Measurements from ENCODE around the gene SPATA46. TPM values are rescaled to one million over a fixed set of nuclear protein-coding genes. Genes with fewer than 3 reads are reported as not detected.

Gene SPATA46
- total RNA-seq, 3 donors from 2014 or later (not counting 1 experiment from before 2014, with no cell fraction given), result not detected

GRCh38 chr1:162381941-162382750 lies 5.5 kb upstream of the SPATA46 start:
- TF ChIP-seq CTCF (IDR thresholded peaks at IDR 0.05), result no peak
- WGBS (ENCODE audit: insufficient coverage), result 92% methylated on average over 13 of the region's 13 CpGs
- no peaks in the 10 kb centered on the region for H3K27me3 Mint-ChIP-seq (ENCODE audit: low read depth in 2 of 2)
- H3K4me3 Mint-ChIP-seq, result no peak overlapping the region
- Histone ChIP-seq H3K27ac (ENCODE audit: low read length) (no peak overlapping the region), H3K27me3 (ENCODE audit: control insufficient read depth, insufficient read depth, low read length) (no peaks in the 10 kb centered on the region), H3K4me3 (ENCODE audit: low read length) (no peak overlapping the region), H3K9me3 (ENCODE audit: control insufficient read depth, insufficient read depth, low read length) (no peaks in the 10 kb centered on the region), H3K4me1 (ENCODE audit: control insufficient read depth, insufficient read depth, low read length) (no peaks in the 10 kb centered on the region), H3K36me3 (ENCODE audit: control insufficient read depth, insufficient read depth, low read length) (no peaks in the 10 kb centered on the region)
- intact Hi-C loops (cut with micrococcal nuclease), result loop anchor here (10.0 kb wide), 1 partner anchor 53 kb away; no protein-coding TSS in a partner anchor
- H3K27ac Mint-ChIP-seq, result no peak overlapping the region
- H3K9me3 Mint-ChIP-seq, result no peaks in the 10 kb centered on the region
- H3K36me3 Mint-ChIP-seq, result no peaks in the 10 kb centered on the region
- ATAC-seq (no peak), DNase-seq (no peak)
- peaks cover 0 to 16% of the 10 kb centered on the region in 2 donors for H3K4me1 Mint-ChIP-seq

- no peaks in the 10 kb centered on the region for H3K27me3 ChIP-seq (ENCODE audit: control insufficient read depth, insufficient read depth, low read length)
- no peaks in the 10 kb centered on the region for H3K9me3 ChIP-seq (ENCODE audit: control insufficient read depth, insufficient read depth, low read length)
- H3K4me1 ChIP-seq (ENCODE audit: control insufficient read depth, insufficient read depth, low read length), result no peaks in the 10 kb centered on the region
- 90% methylated on average over 3 of the region's 3 CpGs for WGBS (ENCODE audit: insufficient coverage)
- no peak within 1 kb of the TSS for H3K27ac ChIP-seq (ENCODE audit: low read length)
- intact Hi-C loops (cut with micrococcal nuclease), result loop anchor here (10.0 kb wide), 1 partner anchor 53 kb away; no protein-coding TSS in a partner anchor
- ATAC-seq, result no peak
- Mint-ChIP-seq H3K4me3 (no peak within 1 kb of the TSS), H3K9me3 (no peaks in the 10 kb centered on the region), H3K4me1 (peaks cover 0 to 9% of the 10 kb centered on the region in 2 donors), H3K27me3 (ENCODE audit: low read depth in 2 of 2) (no peaks in the 10 kb centered on the region), H3K27ac (no peak within 1 kb of the TSS), H3K36me3 (no peaks in the 10 kb centered on the region)
- no peaks in the 10 kb centered on the region for H3K36me3 ChIP-seq (ENCODE audit: control insufficient read depth, insufficient read depth, low read length)
- no peak for TF ChIP-seq CTCF (IDR thresholded peaks at IDR 0.05)
- no peak within 1 kb of the TSS for H3K4me3 ChIP-seq (ENCODE audit: low read length)
- DNase-seq, result no peak
Observed at GRCh38 chr1:162381383-162381782, 4.7 kb upstream of the SPATA46 start, which contains the start of gene C1orf226. TSS of gene C1orf226 (plus strand) at chr1:162381728. CDS start at chr1:162381902, 174 bp downstream.

GRCh38 chr1:162380061-162380846 lies 3.6 kb upstream of the SPATA46 start:
- intact Hi-C loops (cut with micrococcal nuclease), result loop anchor here (10.0 kb wide), 1 partner anchor 55 kb away; no protein-coding TSS in a partner anchor
- no peak for DNase-seq
- H3K27ac ChIP-seq (ENCODE audit: low read length), result no peak overlapping the region
- H3K36me3 Mint-ChIP-seq, result no peaks in the 10 kb centered on the region
- ATAC-seq, result no peak
- H3K4me3 Mint-ChIP-seq, result no peak overlapping the region
- H3K36me3 ChIP-seq (ENCODE audit: control insufficient read depth, insufficient read depth, low read length), result no peaks in the 10 kb centered on the region
- H3K27ac Mint-ChIP-seq, result no peak overlapping the region
- H3K4me1 ChIP-seq (ENCODE audit: control insufficient read depth, insufficient read depth, low read length), result no peaks in the 10 kb centered on the region
- peaks cover 0 to 7% of the 10 kb centered on the region in 2 donors for H3K4me1 Mint-ChIP-seq
- no peaks in the 10 kb centered on the region for H3K9me3 ChIP-seq (ENCODE audit: control insufficient read depth, insufficient read depth, low read length)
- WGBS (ENCODE audit: insufficient coverage), result 65% methylated on average over 5 of the region's 6 CpGs
- H3K27me3 Mint-ChIP-seq (ENCODE audit: low read depth in 2 of 2), result no peaks in the 10 kb centered on the region
- no peak for TF ChIP-seq CTCF (IDR thresholded peaks at IDR 0.05)
- no peaks in the 10 kb centered on the region for H3K9me3 Mint-ChIP-seq
- no peak overlapping the region for H3K4me3 ChIP-seq (ENCODE audit: low read length)
- H3K27me3 ChIP-seq (ENCODE audit: control insufficient read depth, insufficient read depth, low read length), result no peaks in the 10 kb centered on the region
